Activated CD8-positive, alpha-beta memory T cell treated with anti-CD3 and anti-CD28 coated beads, Interleukin-2, amount 50 U/mL, for 1 hour (primary cell): ENCODE data around the gene GLIPR1.
"Not testable (repeated sequence)": the region's sequence is repeated elsewhere in the genome, so short reads cannot be mapped to it uniquely, and the experiment has no call there.

Experiments used
- DNase-seq: peaks from one replicate; pipeline ENCODE4 v3.0.0-alpha.2; 2020; ENCODE audit errors: extremely low read depth

The GLIPR1 gene

DNA sequence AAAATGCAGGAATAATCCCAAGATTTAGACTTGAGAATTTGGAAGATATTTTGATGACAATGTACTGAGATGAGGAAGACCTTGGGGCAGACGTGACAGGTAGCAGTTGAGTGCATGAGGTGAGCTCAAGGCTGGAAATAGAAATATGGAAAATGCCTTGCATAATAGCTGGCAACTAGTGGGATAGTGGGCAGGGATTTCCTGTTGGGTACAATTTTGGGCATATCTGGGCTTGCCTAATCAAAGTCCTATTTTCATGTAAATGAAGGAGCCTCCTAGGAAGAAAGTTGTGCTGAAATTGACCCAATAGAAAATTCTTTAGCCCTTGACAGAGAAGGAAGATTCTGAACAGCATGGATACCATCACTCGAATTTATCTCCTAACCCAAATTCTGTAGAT is 6.4 kb upstream of the GLIPR1 start:
- no peak for DNase-seq

- DNase-seq, result no peak
Observed at GRCh38 chr12:75476071-75476470, 4.5 kb upstream of the GLIPR1 start.

DNA sequence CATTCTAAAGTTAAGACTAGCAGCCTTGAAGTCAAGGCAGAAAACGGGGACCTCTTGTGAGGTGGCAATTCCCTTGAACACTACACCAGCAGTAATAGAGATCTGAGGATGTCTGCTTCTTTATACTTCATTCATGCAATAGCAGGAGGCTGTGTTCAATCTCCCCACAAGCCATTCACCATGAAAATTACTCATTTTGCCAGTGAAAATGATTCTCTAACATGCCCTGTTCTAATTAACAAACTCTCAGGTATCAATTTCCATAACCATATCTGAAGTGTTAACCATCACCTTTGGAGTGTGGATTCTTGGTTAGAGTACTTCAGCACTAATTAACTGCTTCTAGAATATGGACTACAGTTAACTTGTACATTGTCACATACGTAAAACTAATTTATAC is 3.4 kb upstream of the GLIPR1 start:
- DNase-seq, result no peak

- peak; percentile 50 for DNase-seq
Observed at GRCh38 chr12:75478116-75478794, 2.3 kb upstream of the GLIPR1 start.

DNA sequence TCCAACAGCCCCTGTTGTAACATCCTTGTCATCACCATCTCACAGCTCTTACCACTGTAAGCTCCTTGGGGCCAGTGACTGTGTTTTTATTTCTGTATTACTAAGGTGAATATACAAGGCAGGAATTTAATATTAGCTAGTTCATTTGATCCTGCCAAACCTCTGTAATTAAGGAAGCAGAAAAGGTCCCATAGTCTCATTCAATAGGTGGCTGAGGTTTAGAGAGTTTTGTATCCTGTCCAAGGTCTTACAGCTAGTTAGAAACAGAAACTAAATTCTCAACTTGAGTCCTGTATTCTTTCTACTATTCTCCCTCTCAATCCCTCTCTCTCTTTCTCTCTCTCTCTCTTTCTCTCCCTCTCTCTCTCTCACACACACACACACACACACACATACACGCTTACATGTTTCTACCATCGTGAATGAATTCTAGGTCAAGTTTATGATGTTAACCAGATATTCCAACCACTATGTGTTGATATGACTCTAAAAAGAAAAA is 543 bp upstream of the GLIPR1 start:
- DNase-seq, result no peak

DNA sequence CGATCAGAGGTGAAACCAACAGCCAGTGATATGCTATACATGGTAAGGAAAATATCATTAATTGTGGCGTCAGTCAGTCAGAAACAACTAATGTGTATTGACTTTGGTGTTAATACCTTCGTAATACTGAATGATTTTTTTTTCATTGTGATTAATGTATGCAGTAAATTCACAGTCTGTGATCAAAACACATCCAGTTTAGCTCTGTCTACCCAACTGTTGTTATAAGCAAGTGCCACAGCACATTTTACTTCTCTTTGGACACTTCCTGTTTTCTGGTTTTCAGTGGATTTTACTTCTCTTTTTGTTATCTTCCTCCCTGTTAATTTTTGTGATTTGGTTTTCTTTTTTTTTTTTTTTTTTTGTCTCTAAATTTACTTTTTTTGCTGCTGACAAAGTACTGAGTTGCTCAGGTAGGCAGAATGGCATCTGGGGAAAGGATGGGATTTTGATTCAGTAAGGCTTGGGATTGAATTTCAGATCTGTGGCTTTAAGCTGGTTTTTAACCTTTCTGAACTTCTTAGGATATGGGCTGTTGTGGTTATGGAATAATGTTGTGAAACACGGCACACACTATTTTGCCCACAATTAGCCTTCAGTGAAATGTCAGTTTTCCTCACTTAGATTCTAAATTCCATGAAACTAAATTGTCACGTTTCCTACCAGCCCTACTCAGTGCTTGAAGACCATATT is 604 bp downstream of the GLIPR1 start:
- DNase-seq, result no peak

GRCh38 chr12:75481774-75482173 is 1.2 kb downstream of the GLIPR1 start:
- DNase-seq, result no peak

- no peak for DNase-seq
Observed at GRCh38 chr12:75482646-75483045, 2.1 kb downstream of the GLIPR1 start.

- DNase-seq, result no peak
Observed at GRCh38 chr12:75483431-75483830, 2.9 kb downstream of the GLIPR1 start.

- DNase-seq, result not testable (repeated sequence)
Observed at GRCh38 chr12:75484450-75484849, 3.9 kb downstream of the GLIPR1 start.

- no peak for DNase-seq
Observed at GRCh38 chr12:75487308-75487707, 6.8 kb downstream of the GLIPR1 start.

DNA sequence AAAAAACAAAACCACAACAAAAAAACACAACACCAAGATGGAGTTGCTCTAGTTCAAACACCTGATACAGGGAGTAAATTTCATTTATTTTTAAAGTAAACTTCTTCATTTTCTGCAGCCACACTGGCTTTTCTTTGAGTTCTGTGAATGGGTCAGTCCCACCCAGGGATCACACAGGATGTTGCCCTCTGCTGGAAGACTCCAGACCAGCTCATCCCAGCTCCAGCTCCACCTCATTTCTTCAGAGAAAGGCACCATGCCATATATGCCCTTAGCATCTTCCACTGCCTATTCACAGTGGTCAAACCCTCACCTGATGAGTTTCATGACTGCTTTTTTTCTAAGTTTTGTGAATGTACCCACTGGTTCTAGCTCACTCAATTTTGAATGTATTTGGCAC is 8.0 kb downstream of the GLIPR1 start:
- no peak for DNase-seq

- DNase-seq, result no peak
Observed at GRCh38 chr12:75489187-75489586, 8.6 kb downstream of the GLIPR1 start.

DNA sequence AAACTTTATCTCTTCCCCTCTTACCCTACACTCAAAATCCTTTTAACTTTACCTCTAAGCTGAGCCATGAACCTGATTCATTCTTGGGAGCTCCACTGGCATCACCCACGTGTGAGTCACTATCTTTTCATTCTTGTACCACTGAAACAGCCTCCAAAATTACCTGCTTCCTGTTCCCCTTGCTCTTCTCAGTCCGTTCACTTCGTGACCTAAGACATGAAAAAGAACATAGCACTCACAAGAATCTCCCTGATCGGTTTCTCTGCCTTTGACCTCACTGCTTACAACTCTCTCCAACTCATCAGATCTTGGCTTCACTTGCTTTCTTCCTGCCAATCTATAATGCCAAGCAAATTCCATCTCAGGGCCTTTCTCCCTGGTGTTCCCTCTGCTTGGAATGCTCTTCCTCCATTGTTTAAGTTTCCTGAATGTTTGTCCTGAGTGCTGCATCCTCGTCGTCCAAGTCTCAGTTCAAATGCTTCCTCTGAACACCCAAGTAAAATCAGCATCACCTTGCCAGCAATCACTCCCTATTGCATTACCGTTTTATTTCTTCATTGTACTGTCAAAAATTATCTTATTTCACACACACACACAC is 9.2 kb downstream of the GLIPR1 start:
- no peak for DNase-seq

- no peak for DNase-seq
Observed at GRCh38 chr12:75491169-75491568, 10.6 kb downstream of the GLIPR1 start.

DNA sequence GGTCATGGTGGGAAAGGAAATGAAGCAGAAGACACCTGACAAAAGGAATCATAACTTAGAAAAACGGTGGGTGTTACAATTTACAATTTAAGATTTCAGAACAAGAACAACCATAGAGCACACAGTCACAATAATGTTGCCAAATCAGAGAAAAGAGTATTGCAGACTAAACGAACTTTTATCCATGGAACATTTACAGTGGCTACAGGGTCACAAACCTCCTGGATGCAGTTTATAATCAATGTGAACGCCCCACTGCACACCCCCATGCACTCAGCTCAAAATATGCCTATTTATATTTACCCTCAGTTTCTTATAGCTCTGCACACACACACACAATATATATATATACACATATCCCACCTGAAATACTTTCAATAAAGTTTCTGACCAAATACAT is 22.9 kb downstream of the GLIPR1 start:
- DNase-seq, result no peak

DNA sequence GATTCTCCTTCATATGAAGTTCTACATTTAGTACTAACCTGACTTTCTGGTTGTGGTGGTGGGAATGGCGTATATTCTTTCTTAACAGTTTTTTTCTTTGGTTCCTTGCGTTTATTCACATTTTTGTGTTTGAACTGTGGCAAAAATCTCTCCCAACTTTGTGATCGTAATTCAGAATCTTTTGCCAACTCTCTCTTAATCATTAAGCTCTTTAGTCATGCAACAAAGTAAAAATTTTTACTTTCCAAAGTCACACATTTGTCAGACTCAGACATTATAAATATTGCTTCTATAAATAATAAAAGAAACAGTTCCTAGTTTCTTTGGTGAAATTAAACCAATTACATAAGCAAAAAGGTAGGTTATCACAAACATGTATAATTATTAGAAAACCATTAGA is 23.3 kb downstream of the GLIPR1 start:
- no peak for DNase-seq

DNA sequence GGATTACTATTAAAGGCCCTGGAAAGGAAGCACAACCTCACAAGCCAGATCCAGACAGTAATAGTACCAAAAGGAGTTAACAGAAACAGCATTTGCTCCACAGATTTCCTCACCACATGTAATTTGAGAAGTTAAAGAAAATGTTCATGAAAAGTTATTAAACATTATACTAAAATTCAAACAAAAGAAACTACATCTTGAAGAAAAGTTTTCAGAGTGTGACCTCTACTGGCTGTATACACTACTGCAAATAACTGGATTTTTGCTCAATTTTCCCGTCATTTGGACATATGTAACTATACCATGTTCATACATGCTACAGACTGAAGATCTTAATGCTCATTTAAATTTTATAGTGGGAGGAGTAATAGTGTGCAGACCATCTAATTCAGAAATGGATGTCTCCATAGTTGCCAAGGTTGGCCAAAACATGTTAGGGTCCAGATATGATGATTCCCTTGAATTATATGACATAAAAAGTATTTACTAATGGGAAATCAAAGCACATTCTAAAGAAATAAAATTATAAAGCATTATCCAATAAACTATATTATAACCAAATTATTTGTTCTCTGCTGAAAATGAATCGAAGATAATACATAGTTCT is 25.3 kb downstream of the GLIPR1 start:
- DNase-seq, result no peak

GRCh38 chr12:75507086-75507485 is 26.5 kb downstream of the GLIPR1 start:
- no peak for DNase-seq

DNA sequence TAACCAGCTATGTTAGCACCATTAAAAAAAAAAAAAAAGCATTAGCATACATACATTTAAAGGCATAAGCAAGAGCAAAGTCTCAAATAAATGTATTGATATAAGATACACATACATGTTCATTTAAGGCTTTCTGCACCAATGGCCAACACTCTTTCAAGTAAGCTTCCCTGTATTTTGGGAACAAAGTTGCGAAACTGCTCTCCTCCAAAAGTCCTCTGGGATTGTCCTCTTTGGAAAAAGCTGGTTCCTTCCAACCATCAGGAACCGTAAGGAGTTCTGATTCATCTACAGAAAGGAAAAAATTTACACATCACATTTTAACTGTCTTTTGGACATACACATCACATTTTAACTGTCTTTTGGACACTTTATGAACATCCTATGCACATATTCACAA is 27.6 kb downstream of the GLIPR1 start:
- DNase-seq, result no peak

- DNase-seq, result no peak
Observed at GRCh38 chr12:75509621-75510020, 29.1 kb downstream of the GLIPR1 start.
